Stimulated activated CD8-positive, alpha-beta memory T cell treated with anti-CD3 and anti-CD28 coated beads, Interleukin-2, amount 100 ng/mL, for 1 hour (primary cell): ENCODE results near the gene TMED9.
"Not testable (repeated sequence)": the region's sequence is repeated elsewhere in the genome, so short reads cannot be mapped to it uniquely, and the experiment has no call there.

Experiments used
- DNase-seq, 2 donors: peaks; one replicate each; pipeline ENCODE4 v3.0.0-alpha.2; 2020; ENCODE audit warnings: low read depth in 2 of 2

TMED9 gene

DNA sequence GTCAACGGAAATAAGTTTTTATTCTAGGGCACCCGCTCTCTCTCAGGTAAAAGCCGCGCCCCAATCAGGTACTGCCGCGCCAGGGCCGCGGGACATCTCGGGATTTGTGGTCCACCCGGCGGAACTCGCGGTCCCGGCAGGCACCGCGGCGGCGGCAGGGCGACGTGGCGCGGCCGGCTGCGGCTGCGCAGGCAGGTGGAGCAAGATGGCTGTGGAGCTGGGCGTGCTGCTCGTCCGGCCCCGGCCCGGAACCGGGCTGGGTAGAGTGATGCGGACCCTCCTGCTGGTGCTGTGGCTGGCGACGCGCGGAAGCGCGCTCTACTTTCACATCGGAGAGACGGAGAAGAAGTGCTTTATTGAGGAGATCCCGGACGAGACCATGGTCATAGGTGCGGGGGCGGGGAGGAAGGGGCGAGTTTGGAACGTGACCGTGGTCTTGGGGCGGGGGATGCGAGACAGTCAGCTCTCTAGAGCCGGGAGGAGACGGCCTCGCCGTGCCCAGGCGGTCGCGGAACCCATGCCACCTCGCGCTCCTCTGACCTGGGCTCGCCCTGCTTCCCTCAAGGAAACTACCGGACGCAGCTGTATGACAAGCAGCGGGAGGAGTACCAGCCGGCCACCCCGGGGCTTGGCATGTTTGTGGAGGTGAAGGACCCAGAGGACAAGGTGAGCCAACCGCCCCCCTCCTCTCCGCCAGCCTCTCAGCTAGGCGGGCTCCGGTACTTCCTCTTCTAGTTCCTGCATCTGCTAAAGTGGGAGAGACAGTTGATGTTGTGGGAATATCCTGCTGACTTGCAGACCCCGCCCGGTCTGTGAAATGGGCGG lies at the start of gene TMED9:
TMED9 (plus strand) TSS at position 194 of the 825 bp plus-strand sequence; CDS start at position 206, 12 bp downstream.
- peak; percentile 75 for DNase-seq

DNA sequence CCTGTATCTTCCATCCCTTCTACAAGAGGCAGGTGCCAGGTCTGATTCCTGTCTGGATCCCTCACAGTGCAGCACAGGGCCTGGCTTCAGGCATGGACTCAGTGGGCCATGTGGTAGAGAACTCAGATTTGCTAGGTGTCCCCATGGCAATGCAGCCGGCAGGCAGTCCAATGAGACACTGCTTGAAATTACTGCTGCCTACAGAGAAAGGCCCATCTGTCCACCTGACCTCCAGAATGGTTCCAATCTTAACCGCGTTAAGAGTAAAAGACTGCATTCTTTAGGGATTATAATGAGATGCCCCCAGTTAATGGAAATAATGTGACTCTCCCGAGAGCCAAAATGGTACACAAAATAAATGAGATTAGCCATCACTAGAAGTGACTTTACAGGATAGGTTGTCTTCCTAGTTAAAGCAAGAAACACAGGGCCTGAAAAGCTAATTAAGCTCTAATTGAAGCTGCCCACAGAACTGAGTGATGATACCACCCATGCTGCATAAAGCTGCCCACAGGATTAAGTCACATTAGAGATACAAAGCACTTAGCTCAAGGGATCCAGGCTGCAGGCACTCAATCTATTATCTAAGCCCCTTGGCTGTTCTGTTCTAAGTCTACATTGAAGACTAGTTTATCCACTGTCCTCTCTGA lies 49.1 kb upstream of the TMED9 start:
- no peak for DNase-seq

DNA sequence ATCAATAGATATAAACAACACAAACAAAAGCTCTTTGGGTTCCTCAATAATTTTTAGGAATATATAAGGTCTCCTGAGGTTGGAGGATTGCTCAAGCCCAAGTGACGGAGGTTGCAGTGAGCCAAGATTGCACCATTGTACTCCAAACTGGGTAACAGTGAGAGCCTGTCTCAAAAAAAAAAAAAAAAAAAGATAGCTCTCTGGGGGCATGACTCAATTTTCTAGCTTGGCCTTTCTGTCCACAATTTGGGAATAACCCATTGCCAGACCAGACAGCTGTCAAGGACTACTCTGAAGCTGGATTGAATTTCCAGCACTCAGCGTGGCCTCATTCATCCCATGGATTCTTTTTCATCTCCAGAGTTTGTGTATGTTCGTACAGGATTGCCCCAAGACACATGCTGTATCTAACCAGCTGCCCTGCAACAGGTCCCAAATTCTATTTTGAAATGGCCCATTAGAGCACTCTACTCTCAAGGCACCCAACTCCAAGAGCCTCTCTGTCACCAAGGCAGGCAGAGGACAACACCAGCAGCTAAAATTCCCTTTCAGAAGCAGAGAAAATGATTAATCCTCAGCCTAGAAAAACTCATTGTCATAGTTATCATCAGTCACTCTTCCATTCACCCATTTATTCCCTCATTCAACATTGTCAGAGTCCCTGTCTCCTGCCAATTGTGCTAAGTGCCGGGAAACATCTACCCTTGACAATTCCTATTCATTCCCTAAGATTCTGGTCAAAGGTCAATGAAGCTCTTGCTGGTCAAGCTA lies 46.3 kb upstream of the TMED9 start:
- DNase-seq = no peak

DNA sequence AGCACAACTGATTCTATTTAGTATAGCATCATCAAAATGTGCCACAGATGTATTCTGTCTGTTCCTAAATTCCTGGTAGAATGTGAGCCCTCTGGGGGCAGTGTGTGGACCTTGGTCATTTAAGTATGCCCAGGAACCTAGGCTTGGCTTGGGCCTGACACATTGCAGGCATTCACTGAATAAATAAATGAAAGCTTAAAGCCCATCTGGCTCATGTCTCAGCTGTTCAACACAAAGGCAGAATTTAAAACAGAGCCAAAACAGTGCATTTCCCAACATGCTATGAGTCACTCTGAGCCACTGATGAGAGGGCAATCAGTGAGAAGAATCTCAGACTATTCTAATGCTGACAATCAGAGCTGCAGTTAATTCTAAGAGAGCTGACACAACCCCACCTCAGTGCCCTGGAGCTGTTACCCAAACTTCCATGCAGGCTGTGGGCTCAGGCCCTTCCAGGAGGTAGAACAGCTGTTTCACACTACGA lies 45.7 kb upstream of the TMED9 start:
- no peak for DNase-seq

DNA sequence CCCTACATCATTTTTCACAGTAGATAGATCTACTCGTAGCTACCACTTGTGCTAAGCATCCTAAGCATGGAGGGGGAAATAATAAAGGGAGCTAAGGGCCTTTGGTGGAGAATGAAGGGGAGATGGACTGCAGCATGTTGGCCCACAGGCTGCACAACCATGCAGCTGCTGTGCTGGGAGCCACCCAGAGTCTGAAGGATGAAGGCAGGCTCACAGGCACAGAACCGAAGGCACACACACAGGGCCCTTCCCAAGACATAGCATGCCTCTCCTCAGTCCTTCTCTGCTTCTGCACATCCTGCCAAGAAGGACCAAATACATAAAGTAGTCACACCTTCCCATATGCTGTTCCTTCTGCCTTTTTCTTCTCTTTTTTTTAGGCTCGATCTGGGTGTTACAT lies 44.3 kb upstream of the TMED9 start:
- no peak for DNase-seq

DNA sequence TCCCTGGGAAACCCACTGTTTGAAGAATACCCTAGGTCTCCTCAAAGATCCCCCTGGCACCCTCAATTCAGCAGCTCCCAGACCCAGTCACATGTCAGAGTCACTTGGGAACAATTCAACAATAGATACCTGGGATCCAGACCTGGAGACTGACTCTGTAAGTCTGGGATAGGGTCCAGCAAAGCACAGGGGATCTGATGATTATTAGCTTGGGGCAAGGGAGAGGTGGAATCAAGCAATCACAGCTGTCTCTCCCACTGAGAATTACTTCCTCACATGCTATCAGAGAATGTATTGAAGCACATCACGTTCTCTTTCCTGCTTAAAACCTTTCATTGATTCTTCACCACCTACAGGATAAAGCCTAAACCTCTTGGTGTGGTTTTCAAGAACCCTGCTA lies 43.5 kb upstream of the TMED9 start:
- DNase-seq = no peak

DNA sequence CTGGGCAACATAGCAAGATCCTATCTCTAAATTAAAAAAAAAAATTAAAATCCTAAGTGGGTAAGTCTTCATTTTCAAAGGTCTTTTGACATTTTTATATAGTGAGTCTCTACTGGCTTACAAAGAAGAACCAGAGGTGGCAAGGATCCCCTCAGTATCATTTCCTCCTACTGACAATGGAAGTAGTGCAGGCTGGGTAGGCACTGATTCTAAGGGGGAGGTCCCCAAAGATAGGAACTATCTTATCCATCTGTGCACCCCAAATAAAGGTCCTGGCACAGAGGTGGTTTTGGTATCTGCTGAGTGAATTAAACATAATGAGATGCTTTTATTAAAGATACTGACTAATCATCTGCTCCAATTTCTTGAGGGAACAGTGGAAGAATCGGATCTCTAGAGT lies 41.9 kb upstream of the TMED9 start:
- DNase-seq = no peak

DNA sequence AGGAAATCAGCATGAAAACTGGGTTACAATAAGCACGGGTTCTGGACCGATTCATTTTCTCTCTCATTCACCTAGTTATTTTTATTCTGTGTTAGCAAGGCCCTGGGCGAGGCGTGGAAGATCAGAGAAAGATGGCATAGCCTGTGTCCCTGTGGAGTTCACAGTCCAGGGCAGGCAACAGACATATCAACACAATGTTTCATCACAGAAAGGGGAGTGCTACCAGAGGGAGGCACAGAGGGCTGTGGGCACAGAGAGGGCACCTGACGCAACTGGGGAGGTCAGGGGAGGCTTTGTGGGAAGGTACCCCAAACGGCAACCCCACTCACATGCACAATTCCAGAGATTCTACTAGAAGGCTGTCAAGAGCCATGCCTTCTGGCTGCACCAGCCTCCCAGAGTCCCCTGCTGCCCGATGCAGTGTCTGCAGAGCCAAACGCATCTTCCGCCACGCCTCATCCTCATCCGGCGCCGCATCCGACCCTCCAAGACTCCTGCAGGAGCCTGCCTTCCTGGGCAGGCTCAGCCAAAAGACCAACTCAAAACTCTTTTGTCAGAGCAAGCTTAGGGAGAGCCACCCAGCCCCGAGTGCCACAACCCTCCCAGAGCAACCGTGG lies 39.1 kb upstream of the TMED9 start:
- DNase-seq = no peak

DNA sequence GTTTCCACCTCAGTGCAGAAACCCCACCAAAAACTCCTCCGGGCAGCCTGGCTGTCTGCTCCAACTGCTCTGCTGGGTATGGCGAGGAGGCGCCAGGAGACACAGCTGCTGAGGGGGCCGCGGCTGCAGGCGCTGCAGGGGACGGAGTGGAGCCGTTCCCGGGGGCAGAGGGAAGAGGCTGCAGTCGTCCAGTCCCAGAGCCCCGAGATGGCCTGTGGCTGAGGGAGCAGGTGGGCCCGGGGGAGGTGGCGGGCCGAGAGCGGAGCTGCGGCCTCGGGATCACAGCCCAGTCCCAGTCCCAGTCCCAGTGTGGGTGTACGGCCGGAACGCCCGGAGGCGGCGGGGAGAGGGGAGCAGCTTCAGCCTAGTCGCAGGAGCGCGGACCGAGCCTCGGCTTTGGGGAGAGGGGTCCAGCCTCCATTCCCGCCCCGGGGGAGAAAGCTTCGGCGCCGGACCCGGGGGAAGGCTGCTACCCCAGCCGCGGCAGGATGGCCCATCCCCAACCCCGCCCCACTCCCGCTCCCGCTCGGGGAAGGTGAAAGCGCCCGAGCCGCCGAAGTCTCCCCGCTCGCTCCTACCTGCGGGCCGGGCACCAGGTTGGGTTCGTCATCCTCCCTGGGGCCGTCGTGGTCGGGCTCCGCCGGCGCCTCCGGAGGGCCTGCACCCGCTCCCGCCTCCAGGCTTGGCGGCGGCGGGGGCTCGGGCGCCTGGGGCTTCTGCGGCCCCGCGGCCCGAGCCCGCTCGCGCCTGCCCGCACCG lies 38.2 kb upstream of the TMED9 start:
- DNase-seq = peak in 1 of 2 donors; percentile 9

DNA sequence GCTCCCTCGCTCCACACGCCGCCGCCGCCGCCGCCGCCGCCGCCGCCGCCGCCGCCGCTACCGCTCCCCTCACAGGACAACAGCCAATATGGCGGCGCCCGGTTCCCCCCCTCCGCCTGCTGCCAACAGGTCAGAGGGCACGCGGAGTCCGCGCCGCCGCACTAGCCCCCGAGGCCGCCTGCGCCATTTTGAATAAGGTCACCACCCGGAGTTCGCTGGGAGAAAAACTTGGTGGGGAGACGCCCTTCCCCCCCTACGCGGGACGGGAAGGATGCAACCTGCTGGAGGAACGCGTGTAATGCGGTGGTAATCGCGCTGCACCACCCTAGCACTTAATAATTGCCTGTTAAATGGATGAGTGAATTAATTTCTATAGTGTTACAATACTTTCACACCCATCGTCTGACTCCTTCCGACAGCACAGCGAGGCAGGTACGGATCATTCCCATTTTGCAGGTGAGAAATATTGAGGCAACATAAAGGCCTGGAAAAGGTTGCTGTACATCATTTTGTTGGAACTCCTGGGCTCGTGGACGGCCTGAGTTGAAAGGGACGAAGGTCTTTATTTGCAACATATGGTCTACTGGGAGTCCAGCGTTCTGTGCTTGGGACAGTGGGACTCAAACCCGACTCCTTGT lies 37.4 kb upstream of the TMED9 start, which contains the start of gene FAM193B:
FAM193B (minus strand) TSS at position 90 of the 638 bp plus-strand sequence. CDS start 105 bp downstream, outside the sequence.
- DNase-seq = peak; percentile 89 to 91

DNA sequence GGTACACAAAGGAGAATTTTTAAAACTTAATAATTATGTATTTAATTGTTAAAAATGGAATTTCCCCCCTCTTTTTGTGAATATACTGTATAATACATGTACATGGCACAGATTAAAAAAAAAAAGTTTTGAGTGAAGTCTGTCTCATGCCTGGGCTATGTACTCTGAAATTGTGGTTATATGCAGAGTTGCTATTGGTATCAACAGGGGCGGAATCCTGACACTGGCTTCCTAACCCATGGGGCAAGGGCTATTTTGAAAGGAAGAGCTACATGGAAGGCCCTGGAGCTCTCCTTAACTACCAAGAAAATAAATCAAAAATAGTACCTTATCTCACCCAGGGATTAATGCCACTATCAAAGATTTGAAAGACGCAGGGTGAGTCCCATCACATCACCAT lies 36.8 kb upstream of the TMED9 start:
- no peak for DNase-seq

DNA sequence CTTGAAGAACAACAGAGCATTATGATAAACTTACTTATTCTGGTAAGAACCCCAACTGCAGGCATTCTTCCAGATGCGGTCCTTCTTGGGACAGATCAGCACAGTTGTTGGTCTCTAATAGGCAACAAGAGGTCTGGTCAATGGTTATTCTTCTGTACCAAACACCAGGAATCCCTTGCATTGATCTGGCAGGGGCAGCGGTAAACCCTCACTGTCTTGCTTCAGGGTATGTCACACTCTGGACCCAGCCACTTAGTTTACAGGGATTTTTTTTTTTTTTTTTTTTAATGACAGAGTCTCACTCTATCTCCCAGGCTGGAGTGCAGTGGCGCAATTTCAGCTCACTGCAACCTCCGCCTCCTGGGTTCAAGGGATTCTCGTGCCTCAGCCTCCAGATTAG lies 36.3 kb upstream of the TMED9 start:
- DNase-seq = no peak

DNA sequence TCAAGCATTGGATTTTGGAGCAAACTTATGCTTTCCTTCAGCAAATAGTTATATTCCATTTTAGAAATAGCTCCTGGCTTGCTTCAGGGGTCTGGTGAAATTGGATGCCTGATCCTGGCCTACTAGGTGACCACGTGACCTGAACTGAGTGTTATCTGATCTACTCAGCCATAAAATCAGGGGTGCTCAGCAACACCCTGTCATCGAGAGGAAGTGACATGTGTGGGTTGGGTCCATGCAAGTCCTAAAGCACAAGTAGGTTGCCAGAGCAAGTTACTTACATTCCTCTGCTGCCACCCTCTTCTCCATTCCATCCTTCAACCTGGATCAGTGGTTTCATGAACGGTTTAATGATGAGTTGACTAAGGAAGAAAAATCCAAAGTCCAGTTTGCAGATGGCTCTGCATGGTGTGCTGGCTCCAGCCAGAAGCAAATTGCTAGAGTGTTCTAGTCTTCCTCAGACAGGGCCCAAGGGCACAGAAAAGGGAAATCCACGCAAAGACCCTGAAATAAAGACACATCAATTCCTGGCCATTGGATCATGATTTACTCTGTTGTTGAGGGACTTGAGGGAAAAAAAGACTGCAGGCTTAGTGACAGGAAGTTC lies 34.9 kb upstream of the TMED9 start:
- no peak for DNase-seq

DNA sequence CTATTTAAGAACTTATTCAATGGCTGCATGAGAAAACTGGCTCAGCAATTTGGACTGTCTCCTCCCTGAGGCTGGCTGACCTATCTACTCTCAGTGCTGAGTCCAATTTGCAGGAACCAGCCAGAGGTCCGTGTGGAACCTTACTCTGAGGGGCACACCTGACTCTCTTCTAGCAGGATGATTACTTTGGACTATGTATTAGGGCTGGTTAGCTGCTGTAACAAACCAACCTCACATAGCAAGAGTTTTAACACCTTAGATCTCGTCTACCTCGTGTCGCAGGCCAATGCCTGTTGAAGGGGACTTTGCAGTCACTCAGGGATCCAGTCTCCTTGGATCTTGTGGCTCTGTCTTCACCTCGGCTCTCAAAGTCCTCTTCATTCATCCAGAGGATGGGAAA lies 34.2 kb upstream of the TMED9 start:
- no peak for DNase-seq

DNA sequence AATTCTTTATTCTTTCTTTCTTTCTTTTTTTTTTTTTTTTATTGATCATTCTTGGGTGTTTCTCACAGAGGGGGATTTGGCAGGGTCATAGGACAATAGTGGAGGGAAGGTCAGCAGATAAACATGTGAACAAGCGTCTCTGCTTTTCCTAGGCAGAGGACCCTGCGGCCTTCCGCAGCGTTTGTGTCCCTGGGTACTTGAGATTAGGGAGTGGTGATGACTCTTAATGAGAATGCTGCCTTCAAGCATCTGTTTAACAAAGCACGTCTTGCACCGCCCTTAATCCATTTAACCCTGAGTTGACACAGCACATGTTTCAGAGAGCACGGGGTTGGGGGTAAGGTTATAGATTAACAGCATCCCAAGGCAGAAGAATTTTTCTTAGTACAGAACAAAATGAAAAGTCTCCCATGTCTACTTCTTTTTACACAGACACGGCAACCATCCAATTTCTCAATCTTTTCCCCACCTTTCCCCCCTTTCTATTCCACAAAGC lies 32.5 kb upstream of the TMED9 start:
- DNase-seq = not testable (repeated sequence)

DNA sequence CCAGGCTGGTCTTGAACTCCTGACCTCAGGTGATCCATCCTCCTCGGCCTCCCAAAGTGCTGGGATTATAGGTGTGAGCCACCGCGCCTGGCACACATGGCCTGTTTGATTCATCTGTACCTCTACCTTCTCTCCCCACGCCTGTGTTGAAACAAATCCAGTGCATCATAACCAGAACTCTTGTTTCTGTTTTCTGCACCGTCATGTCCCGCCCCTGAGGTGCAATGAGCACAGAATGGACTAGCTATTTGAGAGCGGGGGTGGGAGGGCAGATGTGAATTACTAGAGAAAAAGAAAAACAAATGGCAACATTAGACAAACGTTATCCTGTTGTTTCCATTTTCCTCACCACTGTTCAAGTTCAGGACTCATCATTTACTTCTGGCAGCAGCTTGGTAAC lies 27.0 kb upstream of the TMED9 start:
- no peak for DNase-seq

DNA sequence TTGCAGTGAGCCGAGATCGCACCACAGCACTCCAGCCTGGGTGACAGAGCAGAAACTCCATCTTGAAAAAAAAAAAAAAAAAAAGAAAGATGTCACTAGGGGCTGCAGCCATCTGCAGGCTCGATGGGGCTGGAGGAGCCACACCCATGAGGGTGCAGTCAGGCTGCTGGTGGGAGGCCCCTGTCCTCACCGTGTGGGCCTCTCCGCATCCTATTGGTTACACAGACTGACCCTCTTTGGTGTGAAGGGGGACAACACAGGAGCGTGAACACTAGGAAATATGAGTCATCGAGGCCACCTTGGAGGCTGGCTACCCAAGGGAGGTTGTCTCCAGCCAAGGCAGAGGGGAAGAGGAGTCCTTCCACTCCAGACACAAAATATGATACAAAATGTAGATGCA lies 23.7 kb upstream of the TMED9 start:
- no peak for DNase-seq

DNA sequence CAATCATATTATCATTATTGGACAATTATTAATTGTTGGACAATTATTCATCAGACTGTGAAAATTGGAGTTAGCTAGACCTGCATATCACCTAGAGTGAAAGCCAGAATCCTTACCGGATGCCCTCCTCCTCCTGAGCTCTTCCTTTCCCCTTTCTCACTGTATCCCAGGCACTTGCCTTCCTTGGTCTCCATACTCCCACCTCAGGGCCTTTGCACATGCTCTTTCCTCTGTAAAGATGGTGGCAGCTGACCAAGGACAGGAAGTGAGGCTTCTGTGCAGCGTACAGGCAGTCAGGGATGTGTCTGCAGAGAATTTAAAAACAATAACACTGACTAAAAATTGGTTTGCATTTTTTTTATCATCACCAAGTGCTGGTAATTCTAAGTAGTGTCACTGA lies 22.1 kb upstream of the TMED9 start:
- DNase-seq = no peak

DNA sequence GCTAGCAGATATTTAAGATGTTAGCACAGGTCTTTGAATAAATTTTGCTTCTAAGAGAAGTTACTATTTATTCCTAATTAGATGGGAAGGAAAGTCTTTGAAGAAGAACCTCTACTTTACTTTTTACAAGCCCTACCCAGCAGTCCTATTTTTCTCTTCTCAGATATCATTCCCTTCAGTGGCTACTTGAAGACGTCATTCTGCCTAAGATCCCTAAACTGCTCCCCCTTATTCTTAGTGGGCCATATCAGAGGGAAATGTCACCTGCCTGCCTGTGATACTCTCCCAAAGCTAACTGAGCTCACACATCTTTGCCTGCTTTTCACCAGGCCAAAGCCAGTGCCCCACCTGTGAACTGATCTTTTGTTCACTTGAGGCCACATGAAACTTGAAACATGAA lies 16.5 kb upstream of the TMED9 start:
- no peak for DNase-seq

DNA sequence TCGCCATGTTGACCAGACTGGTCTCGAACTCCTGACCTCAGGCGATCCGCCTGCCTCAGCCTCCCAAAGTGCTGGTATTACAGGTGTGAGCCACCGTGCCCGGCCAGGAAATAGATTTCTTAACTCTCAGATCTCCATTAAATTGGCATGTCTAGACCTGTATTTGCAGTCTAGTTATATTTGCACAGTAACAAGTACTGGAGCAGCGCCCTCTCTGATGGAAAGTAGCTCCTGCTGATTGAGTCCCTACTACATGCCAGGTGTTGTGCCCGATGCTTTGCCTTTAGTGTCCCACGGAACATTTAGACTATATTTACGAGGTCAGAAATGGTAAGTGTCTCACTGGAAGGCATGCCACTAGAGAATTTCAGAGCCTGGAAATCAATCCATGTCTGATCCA lies 15.8 kb upstream of the TMED9 start:
- no peak for DNase-seq
